Measurements from ENCODE around the gene FOSL2. TPM values are rescaled to one million over a fixed set of nuclear protein-coding genes. Genes with fewer than 3 reads are reported as not detected.

FOSL2 gene
- total RNA-seq, 1 donor from 2014 or later, result 1.3 TPM

GRCh38 chr2:28348921-28349320 lies 43.7 kb upstream of the FOSL2 start:
- H3K36me3 Mint-ChIP-seq, result no peaks in the 10 kb centered on the region
- no peaks in the 10 kb centered on the region for H3K9me3 Mint-ChIP-seq
- TF ChIP-seq EZH2 (IDR thresholded peaks at IDR 0.05) (no peak), EZH2phosphoT487 (IDR thresholded peaks at IDR 0.05) (no peak)
- TF ChIP-seq, protein P1, sequence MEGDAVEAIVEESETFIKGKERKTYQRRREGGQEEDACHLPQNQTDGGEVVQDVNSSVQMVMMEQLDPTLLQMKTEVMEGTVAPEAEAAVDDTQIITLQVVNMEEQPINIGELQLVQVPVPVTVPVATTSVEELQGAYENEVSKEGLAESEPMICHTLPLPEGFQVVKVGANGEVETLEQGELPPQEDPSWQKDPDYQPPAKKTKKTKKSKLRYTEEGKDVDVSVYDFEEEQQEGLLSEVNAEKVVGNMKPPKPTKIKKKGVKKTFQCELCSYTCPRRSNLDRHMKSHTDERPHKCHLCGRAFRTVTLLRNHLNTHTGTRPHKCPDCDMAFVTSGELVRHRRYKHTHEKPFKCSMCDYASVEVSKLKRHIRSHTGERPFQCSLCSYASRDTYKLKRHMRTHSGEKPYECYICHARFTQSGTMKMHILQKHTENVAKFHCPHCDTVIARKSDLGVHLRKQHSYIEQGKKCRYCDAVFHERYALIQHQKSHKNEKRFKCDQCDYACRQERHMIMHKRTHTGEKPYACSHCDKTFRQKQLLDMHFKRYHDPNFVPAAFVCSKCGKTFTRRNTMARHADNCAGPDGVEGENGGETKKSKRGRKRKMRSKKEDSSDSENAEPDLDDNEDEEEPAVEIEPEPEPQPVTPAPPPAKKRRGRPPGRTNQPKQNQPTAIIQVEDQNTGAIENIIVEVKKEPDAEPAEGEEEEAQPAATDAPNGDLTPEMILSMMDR (IDR thresholded peaks at IDR 0.05), result no peak
- Histone ChIP-seq H3K36me3 (no peaks in the 10 kb centered on the region), H3K9me3 (ENCODE audit: low read depth) (no peaks in the 10 kb centered on the region), H4K20me1 (ENCODE audit: low read depth) (no peaks in the 10 kb centered on the region), H3K27ac (no peak overlapping the region), H3K4me2 (no peak overlapping the region), H3K27me3 (no peaks in the 10 kb centered on the region), H2AFZ (replicated peaks) (no peak overlapping the region), H3K9ac (no peak overlapping the region), H3K79me2 (ENCODE audit: low read depth) (no peaks in the 10 kb centered on the region), H3F3A (ENCODE audit: low read depth) (no peaks in the 10 kb centered on the region), H3K4me1 (peaks cover 23% of the 10 kb centered on the region), H3K4me3 (no peak overlapping the region)
- H3K4me3 Mint-ChIP-seq, result peak overlapping the region; percentile 1
- H3K27ac Mint-ChIP-seq, result no peak overlapping the region
- H3K4me1 Mint-ChIP-seq, result peaks cover 30% of the 10 kb centered on the region
- DNase-seq (ENCODE audit: low spot score), result no peak
- H3K27me3 Mint-ChIP-seq (ENCODE audit: insufficient read depth, low read depth), result peaks cover 8% of the 10 kb centered on the region

- TF ChIP-seq, protein P1 (IDR thresholded peaks at IDR 0.05), result no peak
- TF ChIP-seq EZH2phosphoT487 (IDR thresholded peaks at IDR 0.05) (no peak), EZH2 (IDR thresholded peaks at IDR 0.05) (no peak)
- H3K36me3 Mint-ChIP-seq, result no peaks in the 10 kb centered on the region
- H3K4me1 ChIP-seq, result peaks cover 19% of the 10 kb centered on the region
- no peak overlapping the region for H3K4me3 ChIP-seq
- H3K4me3 Mint-ChIP-seq, result no peak overlapping the region
- peaks cover 22% of the 10 kb centered on the region for H3K4me1 Mint-ChIP-seq
- no peaks in the 10 kb centered on the region for H4K20me1 ChIP-seq (ENCODE audit: low read depth)
- no peak overlapping the region for H3K4me2 ChIP-seq
- H3K79me2 ChIP-seq (ENCODE audit: low read depth), result no peaks in the 10 kb centered on the region
- no peak overlapping the region for H3K9ac ChIP-seq
- no peaks in the 10 kb centered on the region for H3K9me3 ChIP-seq (ENCODE audit: low read depth)
- no peak overlapping the region for H3K27ac Mint-ChIP-seq
- H3K27me3 Mint-ChIP-seq (ENCODE audit: insufficient read depth, low read depth), result peaks cover 5% of the 10 kb centered on the region
- H3K27me3 ChIP-seq, result no peaks in the 10 kb centered on the region
- H2AFZ ChIP-seq (replicated peaks), result no peak overlapping the region
- H3K27ac ChIP-seq, result no peak overlapping the region
- no peaks in the 10 kb centered on the region for H3K36me3 ChIP-seq
- DNase-seq (ENCODE audit: low spot score), result no peak
- no peaks in the 10 kb centered on the region for H3K9me3 Mint-ChIP-seq
- no peaks in the 10 kb centered on the region for H3F3A ChIP-seq (ENCODE audit: low read depth)
These were observed 43.0 kb upstream of the FOSL2 start for GRCh38 chr2:28349546-28350165.

- TF ChIP-seq, protein P1 (IDR thresholded peaks at IDR 0.05), result no peak
- no peak overlapping the region for H2AFZ ChIP-seq (replicated peaks)
- Mint-ChIP-seq H3K9me3 (no peaks in the 10 kb centered on the region), H3K36me3 (no peaks in the 10 kb centered on the region), H3K4me3 (no peak overlapping the region), H3K27me3 (ENCODE audit: insufficient read depth, low read depth) (peaks cover 7% of the 10 kb centered on the region), H3K27ac (no peak overlapping the region), H3K4me1 (peaks cover 26% of the 10 kb centered on the region)
- no peaks in the 10 kb centered on the region for H4K20me1 ChIP-seq (ENCODE audit: low read depth)
- no peaks in the 10 kb centered on the region for H3K9me3 ChIP-seq (ENCODE audit: low read depth)
- no peaks in the 10 kb centered on the region for H3F3A ChIP-seq (ENCODE audit: low read depth)
- no peak for DNase-seq (ENCODE audit: low spot score)
- peaks cover 14% of the 10 kb centered on the region for H3K4me1 ChIP-seq
- H3K36me3 ChIP-seq, result no peaks in the 10 kb centered on the region
- H3K4me2 ChIP-seq, result no peak overlapping the region
- H3K4me3 ChIP-seq, result no peak overlapping the region
- H3K79me2 ChIP-seq (ENCODE audit: low read depth), result no peaks in the 10 kb centered on the region
- no peaks in the 10 kb centered on the region for H3K27me3 ChIP-seq
- no peak overlapping the region for H3K9ac ChIP-seq
- no peak overlapping the region for H3K27ac ChIP-seq
These were observed 42.5 kb upstream of the FOSL2 start for GRCh38 chr2:28350196-28350595.
